Endometrial microvascular endothelial cells (primary cell): ENCODE measurements around the gene CCDC170. TPM values are rescaled to one million over a fixed set of nuclear protein-coding genes. Genes with fewer than 3 reads are reported as not detected.
"Not testable (repeated sequence)": the region's sequence is repeated elsewhere in the genome, so short reads cannot be mapped to it uniquely, and the experiment has no call there.

Experiments
- in situ Hi-C: cut with HindIII; loops from 2 replicates; pipeline ENCODE4 v1.10.0; 2017; ENCODE audit warnings: low sequenced_read_pairs, low pct_unique_long_range_greater_than_20kb; ENCODE audit errors: inconsistent ontology term
- total RNA-seq: library from RNA; depleted of rRNA; stranded (reverse); fragments of >200 nt; gene quantifications from one replicate; pipeline ENCODE4 v1.2.3, GENCODE V29; 2015; ENCODE audit errors: inconsistent ontology term

The CCDC170 gene
- total RNA-seq, 1 donor from 2014 or later = not detected

- in situ Hi-C loops = no loop called here
These were observed 5.6 kb upstream of the CCDC170 start for GRCh38 chr6:151488226-151488625.

DNA sequence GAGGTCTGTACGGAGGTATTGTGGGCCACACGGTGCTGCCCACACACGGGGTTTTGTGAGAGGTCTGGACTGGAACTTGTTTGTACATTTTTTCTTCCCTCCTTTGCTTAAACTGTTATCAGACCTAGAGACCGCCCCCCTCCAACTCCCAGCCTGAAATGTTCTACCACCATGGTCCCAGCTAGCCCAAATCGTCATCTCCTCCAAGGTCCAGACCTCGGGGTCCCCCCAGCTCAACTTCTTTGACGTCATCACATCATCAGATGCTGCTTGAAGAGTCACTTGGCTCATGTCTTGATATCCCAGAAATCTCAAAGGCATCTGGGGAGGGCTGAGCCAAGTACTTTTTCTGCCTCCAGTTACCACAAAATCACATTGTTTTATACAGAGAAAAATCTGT is 2.8 kb upstream of the CCDC170 start:
- in situ Hi-C loops = no loop called here

DNA sequence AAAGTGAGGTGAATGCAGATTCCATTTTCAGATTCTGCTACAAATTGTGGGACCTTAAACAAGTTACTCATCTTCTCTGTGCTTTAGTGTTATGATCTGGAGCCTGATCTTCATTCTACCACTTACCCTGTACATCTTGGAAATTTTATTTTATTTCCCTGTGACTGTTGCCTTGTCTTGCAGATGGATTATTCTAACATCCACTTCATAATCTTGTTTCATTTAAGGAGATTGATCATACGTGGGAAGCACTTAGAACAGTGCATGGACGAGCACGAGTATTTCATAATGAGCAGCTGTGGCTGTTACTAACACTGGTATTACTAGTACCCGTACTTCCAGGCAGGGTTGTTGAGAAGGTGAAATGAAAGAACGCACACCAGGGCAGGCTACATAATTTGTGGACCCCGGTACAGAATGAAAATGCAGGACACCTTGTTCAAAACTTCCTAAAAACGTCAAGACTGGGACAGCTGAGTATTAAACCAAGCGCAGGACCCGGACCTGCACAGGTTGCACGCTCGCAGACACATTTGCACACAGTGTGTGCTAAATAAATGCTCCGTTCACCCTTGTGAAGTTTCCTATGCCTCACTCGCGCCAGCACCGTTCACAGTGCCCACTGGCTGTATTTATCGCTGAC is 535 bp upstream of the CCDC170 start:
- in situ Hi-C loops = no loop called here

- in situ Hi-C loops = no loop called here
These were observed 568 bp downstream of the CCDC170 start for GRCh38 chr6:151494235-151494935.

- in situ Hi-C loops = no loop called here
These were observed 1.1 kb downstream of the CCDC170 start for GRCh38 chr6:151494936-151495320.

GRCh38 chr6:151495380-151495779 is 1.6 kb downstream of the CCDC170 start:
- in situ Hi-C loops = no loop called here

DNA sequence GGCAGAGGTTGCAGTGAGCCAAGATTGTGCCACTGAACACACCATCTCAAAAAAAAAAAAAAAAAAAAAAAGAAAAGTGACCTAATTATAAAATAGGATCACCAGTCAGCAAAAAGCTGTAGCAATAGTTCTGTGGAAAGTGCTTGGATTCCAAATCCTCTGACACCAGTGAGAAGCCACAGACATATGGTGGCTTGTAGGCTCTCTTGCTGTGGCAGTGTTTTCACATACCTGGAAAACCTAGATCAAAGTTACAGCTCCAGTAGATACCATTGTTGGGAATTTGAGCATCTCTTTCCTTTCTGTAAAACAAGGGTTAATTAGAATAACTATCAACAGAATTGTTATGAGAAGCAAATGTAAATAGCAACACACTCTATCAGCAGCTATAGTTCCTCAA is 4.1 kb downstream of the CCDC170 start:
- in situ Hi-C loops = no loop called here

GRCh38 chr6:151498327-151498726 is 4.5 kb downstream of the CCDC170 start:
- in situ Hi-C loops = no loop called here

- in situ Hi-C loops = no loop called here
These were observed 5.7 kb downstream of the CCDC170 start for GRCh38 chr6:151499551-151499950.

- in situ Hi-C loops = no loop called here
These were observed 7.8 kb downstream of the CCDC170 start for GRCh38 chr6:151501511-151502136.

GRCh38 chr6:151502499-151502898 is 8.7 kb downstream of the CCDC170 start:
- in situ Hi-C loops = no loop called here

GRCh38 chr6:151506761-151507160 is 12.9 kb downstream of the CCDC170 start:
- in situ Hi-C loops = no loop called here

DNA sequence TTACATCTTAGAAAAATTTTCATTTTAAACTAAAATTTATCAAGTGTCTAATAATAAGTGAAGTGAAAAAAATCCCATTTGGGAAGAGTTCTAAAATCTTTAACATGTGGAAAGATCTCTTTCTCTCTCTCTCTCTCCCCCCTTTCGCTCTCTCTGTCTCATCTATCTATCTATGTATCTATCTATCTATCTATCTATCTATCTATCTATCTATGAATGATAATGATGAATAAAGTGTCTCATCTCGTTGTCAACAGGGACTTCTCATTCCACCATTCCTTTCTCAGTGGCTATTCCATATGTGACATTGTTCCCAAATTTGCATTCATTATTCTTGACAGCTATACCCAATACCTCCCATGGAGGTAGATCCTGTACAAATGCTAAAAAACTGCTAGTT is 15.2 kb downstream of the CCDC170 start:
- in situ Hi-C loops = no loop called here

DNA sequence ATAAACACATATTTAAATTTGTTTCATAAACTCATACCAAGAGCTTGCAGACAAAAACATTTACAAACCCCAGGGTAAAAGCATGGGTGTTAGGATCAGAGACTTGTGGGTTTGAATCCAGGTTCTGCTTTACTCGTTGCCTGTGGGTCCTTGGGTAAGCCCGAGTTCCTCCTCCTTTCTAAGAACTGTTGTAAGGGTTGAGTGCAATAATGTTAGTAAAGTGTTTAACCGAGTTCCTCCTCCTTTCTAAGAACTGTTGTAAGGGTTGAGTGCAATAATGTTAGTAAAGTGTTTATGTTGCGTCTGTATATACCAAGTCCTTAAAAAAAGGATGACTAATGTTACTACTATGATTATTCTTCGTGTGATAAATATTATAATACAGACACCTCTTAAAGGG is 18.7 kb downstream of the CCDC170 start:
- in situ Hi-C loops = no loop called here

DNA sequence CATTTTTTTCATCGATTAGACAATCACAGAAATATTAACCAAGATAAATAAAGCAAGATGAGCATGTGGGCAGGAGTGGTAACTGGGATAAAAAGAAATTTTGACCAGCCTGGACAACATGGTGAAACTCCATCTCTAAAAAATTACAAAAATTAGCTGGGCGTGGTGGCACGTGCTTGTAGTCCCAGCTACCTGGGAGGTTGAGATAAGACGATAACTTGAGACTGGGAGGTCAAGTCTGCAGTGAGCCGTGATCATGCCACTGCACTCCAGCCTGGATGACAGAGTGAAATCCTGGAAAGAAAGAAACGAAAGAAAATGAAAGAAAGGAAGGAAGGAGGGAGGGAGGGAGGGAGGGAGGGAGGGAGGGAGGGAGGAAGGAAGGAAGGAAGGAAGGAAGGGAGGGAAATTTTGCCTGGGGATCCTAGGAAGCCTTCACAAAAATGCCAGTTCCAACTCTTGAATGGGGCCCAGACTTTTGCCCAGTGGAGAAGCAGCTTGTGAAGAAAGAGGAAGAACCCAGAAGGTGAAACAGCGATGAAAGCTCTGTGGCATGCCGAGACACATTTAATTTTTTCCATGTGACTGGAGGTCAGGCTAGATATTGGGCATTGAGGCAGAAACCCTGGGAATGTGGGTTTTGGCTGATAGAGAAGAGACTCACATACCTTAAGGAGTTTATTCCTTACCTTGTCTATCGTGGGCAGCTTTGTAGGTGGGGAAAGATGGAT is 20.3 kb downstream of the CCDC170 start:
- in situ Hi-C loops = no loop called here

GRCh38 chr6:151518992-151519391 is 25.2 kb downstream of the CCDC170 start:
- in situ Hi-C loops = not testable (repeated sequence)

DNA sequence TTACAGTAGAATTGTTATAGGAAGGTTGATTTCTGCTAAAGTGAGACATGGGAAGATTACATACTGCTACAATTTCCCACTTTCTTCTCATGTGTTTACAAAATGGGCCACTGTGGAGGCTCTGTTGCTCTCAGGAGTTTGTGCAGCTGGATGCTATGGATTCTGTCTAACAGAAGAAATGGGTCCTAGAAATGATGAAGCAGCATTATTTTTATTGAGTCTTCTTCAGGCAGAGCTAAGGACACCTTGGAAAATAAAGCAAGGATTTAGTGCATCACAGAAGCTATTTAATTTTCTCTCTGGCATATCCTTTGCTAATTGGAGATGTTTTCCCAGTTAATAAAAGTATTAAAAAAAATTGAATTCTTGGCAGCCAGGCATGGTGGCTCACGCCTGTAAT is 29.2 kb downstream of the CCDC170 start:
- in situ Hi-C loops = no loop called here

DNA sequence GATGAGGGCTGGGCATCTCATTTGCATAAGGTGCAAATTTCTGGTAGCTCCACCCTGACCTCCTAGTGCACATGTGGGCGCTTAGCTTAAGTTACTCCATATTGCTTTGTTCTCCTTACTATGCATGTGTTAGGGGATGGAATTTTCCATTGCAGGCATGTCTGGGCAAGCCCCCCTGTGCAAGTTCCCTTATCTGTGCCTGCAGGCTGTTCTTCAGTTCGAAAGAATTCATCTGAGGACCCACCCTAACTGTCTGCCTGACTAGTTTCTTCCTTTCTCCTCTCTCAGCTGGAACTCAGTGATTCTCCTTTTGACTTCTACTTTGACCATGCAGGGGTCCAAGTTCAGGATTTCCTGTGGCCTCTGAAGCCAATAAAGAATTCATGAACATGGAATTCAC is 30.2 kb downstream of the CCDC170 start:
- in situ Hi-C loops = no loop called here

DNA sequence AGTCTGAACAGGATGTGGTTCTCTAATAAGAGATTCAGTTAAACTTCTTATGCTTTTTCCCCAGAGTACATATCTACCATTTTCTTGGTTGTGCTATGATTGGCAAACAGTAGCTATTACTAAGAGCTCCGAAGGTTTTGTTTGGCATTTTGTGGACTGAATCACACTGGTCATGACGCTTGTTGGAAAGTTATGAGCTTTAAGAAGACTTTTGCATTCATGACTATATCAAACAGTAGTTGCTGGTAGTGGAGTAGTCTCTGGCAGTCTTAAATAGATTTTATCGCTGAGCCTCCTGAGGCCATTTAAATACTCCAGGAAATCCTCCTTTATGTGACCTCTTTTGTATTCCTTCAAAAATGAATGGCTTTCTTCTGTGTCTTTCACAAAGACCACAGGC is 40.8 kb downstream of the CCDC170 start:
- in situ Hi-C loops = no loop called here
